Spleen (tissue), 7 donors: ENCODE data around the gene ITPRID2.

Experiments used
- CTCF ChIP-seq, 11 experiments: fragments of 200-600 bp in 7 of 11; fragments of 450-650 bp in 4 of 11; sonication (generic) in 4 of 11; IDR thresholded peaks in 8 of 11; conservative IDR thresholded peaks in 3 of 11; 1 replicate in 7 of 11; 2 replicates in 4 of 11; pipeline versions ENCODE4 v1.4.0 to v1.8.0; 2016 to 2021; ENCODE audit warnings: antibody characterized with exemption in 11 of 11, inconsistent platforms in 4 of 11, mild to moderate bottlenecking in 1 of 11
- POLR2AphosphoS5 ChIP-seq, 3 donors: sonication (generic); formaldehyde crosslinking; IDR thresholded peaks; one replicate each; pipeline ENCODE4 v1.5.1; 2017; ENCODE audit warnings: antibody characterized with exemption in 3 of 3
- donor health status: DM: no; HTN: no; CAD: no; lungs with moderate emphysema.
- donor health status: DM: no; HTN: no; CAD: no.
- donor health status: DM: no; HTN: no; CAD: no.

DNA sequence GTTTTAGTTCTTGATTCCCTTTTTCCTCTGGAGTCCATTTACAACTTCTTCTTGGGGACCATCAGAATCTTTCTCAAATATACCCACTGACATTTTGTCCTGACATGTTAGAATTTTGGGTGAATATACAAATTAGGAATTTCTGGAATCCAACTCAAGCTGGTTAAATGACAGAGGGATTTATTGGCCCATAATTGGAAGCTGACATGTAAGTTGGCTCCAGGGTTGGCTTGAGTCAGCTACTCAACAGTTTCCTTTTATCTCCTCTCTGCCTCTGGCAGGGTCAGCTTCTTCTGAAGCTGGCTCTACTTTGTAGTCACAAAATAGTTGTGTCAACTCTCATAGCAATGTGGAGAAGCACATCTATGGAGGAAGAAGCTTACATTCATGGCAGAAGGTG lies 57.5 kb downstream of the ITPRID2 start:
- TF ChIP-seq CTCF (IDR thresholded peaks at IDR 0.05 in 8 of 11, conservative IDR thresholded peaks at IDR 0.05 in 3 of 11) (no peak), POLR2AphosphoS5 (IDR thresholded peaks at IDR 0.05) (no peak)
